Activated effector memory CD4-positive, alpha-beta T cell treated with anti-CD3 and anti-CD28 coated beads, Interleukin-2, amount 50 U/mL, for 16 hours (primary cell): ENCODE data around the gene YEATS4.

Experiments used
- DNase-seq: peaks from one replicate; pipeline ENCODE4 v3.0.0-alpha.2; 2020

The YEATS4 gene

DNA sequence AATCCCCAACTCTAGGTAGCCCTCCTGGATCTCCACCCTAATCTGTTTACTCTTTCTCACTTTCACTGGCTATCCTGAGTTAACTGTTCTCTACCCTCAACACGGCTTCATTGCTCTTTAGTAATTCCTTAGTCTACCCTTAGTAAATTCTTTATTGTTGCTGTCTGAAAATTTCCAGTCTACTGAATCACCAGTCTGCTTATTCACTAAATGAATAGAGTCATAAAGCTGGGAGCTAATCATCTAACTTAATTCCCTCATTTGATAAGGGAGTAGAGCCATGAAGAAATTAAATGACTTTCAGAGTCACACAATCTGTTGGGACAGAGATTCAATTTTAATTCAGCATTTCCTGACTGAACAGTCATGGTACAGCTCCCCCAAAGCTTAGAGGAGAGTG lies 36.5 kb downstream of the YEATS4 start:
- DNase-seq: no peak

DNA sequence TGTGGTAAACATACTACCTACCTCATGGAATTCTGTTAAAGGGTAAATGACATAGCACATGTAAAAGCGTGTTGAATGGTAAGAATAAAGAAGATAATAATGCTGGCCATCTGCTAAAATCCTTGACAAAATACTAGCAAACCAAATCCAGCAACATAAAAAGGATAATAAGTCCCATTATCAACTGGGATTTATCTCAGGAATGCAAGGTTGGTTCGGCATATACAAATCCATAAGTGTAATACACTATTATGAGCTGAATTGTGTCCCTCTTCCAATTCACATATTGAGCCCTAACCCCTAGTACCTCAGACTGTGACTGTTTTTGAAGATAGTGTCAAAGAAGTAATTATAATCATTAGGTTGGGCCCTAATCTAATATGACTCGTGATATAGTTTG lies 37.4 kb downstream of the YEATS4 start:
- no peak for DNase-seq

DNA sequence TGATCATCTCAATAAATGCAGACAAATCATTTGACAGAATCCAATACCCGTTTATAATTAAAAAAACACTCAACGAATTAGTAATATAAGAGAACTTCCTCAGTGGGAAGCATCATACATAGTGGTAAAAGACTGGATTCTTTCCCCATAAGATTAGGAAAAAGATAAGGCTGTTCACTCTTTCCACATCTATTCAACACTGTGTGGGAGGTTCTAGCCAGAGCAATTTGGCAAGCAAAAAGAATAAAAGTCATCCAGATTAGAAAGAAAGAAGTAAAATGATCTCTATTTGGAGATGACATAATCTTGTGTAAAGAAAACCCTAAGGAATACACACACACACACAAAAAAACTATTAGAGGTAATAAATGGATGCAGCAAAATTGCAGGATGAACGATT lies 38.4 kb downstream of the YEATS4 start:
- DNase-seq: no peak

- no peak for DNase-seq
These were observed 42.4 kb downstream of the YEATS4 start for GRCh38 chr12:69401940-69402339.

DNA sequence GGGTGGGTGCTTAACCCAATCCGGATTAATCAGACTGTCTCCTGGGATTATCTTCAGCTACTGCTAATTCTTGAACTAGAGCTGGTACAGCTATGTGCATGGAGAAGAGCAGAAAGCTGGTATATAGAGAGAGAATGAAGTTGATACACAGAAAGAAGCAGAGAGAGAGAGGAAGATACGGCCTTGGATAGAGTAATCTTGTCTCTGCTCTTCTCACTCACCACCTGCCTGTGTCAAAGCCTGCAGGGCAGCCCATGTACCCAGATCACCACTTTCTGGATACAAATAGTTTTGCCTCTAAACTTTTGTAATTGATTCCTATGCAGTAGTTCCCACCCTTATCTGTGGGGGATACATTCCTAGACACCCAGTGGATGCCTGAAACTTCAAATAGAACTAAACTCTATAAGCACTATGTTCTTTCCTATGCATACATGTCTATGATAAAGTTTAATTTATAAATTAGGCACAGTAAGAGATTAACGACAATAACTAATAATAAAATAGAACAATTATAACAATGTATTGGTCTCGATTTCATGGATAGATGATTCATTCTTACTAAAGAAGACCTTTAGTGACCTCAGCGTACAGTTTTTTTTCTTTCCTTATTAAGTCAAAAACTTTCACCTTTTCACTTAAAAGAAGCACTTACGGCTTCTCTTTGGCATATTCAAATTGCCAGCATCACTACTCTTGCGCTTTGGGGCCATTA lies 45.5 kb downstream of the YEATS4 start:
- no peak for DNase-seq

- no peak for DNase-seq
These were observed 46.0 kb downstream of the YEATS4 start for GRCh38 chr12:69405566-69405865.

DNA sequence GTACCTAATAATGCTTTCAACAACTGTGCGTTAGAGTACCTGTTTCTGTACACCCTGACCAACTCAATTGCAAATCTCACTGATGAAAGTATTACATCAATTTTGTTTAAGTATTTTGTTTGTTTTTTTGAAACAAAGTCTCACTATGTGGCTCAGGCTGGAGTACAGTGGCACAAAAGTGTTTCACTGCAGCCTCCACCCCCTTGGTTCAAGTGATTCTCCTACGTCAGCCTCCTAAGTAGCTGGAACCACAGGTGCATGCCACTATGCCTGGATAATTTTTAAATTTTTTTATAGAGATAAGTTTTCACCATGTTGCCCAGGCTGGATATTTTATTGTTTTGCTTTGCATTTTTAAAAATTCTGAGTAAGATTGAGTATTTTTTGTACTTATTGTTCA lies 46.7 kb downstream of the YEATS4 start:
- DNase-seq: no peak

- no peak for DNase-seq
These were observed 51.0 kb downstream of the YEATS4 start for GRCh38 chr12:69410571-69410970.

GRCh38 chr12:69412655-69413054 lies 53.1 kb downstream of the YEATS4 start:
- no peak for DNase-seq

GRCh38 chr12:69415471-69416275 lies 56.1 kb downstream of the YEATS4 start:
- DNase-seq: no peak

- DNase-seq: no peak
These were observed 57.7 kb downstream of the YEATS4 start for GRCh38 chr12:69417231-69417630.

DNA sequence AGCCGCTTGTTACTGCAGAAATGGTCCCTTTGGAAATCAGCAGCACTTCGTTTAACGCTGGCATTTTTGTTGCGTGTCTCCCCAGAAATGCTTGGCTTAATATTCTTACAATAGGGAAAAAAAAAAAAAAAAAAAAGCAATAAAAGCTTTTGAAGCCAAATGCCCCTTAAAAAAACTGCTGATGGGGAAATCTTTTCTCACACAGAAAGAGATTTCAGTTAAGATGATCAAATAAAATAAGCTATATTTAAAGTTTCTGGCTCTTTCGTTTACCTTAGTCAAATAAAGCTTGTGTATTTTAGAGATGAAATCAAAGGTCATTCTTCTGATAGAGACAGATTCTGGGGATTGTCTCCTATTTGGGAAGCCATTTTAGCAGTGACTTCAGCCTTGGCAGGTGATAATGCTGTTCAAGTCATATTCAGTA lies 58.2 kb downstream of the YEATS4 start:
- DNase-seq: no peak

DNA sequence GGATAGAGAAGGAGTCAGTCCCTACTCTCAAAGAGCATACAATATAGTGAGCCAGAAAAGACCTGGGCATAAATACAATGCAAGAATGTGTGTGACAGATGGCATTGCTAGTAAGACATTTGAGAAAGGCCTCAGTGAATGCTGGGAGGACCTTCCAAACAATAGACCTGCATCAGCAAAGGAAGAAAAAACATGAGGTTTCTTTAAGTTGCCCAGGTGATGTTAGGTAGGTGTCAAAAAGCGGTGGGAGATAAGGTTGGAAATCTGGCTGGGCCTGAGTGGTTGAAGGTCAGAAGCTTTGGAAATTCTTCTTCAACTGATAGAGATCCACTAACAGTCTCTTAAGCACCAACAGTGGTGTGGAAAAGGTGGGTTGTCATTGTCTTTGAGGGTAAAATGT lies 60.2 kb downstream of the YEATS4 start:
- no peak for DNase-seq

DNA sequence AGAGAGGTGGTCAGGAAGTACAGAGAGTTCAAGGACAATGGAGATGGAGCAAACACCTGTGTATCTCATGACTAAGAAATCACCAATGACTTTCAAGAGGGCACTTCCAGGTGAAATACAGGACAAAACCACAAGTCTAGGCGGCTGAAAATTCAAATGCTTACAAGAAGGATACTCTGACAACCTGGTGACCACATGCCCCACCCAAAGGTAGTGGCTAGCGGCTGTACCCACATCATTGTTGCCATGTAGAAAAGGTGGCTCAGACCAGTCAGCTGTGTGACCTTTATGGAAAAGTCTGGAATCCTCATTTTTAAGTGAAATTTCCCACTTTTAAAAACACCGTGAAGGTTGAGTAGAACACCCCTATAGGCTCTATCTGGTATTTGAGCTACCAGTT lies 62.0 kb downstream of the YEATS4 start:
- DNase-seq: no peak

DNA sequence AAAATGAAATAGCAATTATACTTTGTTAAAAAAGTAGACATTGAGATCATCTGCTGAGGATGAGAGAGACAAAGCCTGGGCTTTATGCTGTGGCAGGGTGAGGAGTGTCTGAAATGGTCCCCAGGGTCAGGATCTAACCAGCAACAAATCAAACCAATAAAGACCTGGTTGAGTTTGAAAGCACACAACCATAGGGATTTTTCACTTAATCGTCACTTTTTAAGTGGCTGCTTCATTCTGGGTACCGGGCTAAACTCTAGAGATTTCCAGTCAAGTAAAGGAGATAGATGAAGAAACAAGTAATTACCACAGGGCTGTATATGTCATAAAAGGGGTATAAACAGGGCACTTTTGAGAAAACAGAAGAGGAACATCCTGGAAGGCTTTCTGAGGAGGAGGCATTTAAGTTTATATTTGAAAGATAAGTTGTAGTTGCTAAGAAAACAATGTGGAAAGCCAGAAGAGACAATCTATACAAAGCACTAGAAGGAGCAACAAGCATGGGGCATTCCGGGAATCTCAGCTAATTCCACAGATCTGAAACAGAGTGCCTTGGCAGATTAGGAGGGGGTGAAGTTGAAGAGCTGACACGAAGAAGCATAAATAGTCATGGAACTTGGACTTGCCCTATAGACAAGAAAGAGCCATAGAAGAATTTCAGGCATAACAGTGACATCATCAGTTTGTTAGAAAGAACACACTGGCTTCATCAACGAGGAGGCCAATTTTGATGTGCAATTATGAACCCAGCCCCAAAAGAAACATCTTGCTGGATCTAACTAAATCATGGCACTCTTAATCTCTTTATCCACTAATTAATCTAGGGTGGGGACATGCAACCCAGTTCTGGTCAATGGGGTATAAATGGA lies 63.7 kb downstream of the YEATS4 start:
- no peak for DNase-seq

DNA sequence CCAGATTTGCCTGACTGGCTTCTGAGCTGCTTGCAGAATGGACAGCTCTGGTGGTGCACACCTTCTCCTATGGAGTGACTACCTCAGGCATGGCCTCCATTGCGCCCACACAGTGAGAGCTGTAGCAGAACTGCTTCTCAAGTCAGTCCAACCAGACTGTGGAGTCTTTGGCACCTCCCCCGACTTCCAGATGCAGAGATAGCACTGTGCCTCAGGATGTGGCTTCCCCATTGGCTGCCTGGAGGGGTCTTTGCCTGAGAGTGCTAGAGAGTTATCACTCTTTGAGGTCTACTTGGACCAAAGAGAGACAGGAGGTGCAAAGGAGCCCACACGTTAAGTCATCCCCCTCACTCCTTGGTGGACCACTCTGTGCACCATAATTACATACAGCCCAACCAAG lies 65.9 kb downstream of the YEATS4 start:
- DNase-seq: no peak

DNA sequence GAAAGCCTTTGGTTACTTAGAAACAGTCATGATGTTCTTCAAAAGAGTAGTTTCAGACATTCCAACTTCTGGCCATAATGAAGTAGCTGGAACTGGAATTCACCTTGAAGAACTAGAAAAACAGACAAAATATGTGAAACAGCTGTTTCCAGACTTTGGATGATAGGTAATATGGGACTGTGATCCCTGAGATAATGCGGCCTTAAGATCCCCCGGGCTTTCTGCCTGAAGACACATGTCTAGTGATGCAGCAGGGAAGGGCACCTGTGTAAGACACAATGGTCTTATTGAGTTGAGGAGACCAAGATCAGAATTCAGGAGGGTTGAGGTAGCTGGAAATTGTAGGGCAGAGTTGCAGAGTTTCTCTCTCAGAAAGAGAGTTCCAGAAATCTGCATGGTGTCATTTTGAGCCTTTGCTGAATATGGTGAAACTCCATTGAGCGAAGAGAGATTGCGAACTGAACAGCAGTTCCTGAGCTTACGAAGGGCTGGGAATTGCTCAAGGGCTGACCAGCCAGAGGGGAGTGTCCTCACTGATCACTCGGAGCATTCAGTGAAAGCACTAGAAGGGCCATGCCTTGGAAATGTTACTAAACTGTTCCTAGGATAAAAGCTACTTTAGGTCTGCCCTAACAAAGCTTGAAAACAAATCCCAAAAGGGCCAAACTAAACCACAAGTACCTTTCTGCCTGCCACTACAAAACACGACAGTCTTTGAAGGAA lies 69.0 kb downstream of the YEATS4 start:
- DNase-seq: no peak

GRCh38 chr12:69430942-69431590 lies 71.5 kb downstream of the YEATS4 start:
- no peak for DNase-seq

DNA sequence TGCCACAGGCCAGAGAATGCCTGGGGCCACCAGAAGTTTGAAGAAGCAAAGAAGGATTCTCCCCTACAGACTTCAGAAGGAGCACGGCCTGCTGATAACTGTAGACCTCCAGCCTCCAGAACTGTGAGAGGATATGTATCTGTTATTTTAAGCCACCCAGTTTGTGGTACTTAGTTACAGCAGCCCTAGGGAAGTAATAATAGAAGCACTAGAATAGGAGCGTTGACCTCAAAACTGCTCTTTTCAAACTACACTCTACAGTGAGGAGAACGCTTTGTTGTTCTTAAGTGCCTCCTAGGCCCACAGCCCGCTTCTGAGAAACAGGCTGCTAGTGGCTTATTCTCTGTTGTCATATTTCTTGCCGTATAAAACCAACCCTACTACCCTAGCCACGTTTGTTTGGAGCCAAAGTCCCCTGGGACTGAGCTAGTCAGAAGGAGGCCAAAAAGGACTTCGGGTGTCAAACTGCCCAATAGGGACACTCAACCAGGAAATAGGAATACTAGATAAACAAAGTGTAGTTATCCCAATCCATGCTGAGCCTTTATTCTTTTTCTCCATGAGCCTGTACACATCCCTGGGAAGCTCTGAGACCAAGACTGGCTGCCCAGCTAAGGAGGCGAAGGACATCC lies 72.2 kb downstream of the YEATS4 start:
- no peak for DNase-seq

- no peak for DNase-seq
These were observed 74.1 kb downstream of the YEATS4 start for GRCh38 chr12:69433653-69434052.

- no peak for DNase-seq
These were observed 76.1 kb downstream of the YEATS4 start for GRCh38 chr12:69435644-69436043.

DNA sequence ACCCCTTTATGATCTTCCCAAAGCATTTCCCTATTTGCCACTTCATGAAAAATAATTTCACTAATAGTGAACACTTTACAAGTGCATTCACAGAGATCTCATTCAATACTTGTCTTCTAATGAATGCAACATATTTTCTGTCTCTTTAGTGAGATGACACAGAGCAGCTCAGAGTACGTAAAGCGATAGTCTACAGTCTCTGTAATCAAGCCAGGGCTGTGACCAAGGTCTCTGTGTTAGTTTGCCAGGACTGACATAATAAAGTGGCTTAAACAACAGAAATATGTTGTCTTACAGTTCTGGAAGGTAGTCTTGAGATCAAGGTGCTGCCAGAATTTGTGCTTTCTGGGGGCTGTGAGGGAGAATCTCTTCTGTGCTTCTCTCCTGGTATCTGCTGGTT lies 77.5 kb downstream of the YEATS4 start:
- DNase-seq: no peak
